ENCODE results near the gene BMP8B.
"Not testable (repeated sequence)": the region's sequence is repeated elsewhere in the genome, so short reads cannot be mapped to it uniquely, and the experiment has no call there.

Gene BMP8B

GRCh38 chr1:39822146-39822545, 33.5 kb upstream of the BMP8B start:
- TF ChIP-seq, protein P1, sequence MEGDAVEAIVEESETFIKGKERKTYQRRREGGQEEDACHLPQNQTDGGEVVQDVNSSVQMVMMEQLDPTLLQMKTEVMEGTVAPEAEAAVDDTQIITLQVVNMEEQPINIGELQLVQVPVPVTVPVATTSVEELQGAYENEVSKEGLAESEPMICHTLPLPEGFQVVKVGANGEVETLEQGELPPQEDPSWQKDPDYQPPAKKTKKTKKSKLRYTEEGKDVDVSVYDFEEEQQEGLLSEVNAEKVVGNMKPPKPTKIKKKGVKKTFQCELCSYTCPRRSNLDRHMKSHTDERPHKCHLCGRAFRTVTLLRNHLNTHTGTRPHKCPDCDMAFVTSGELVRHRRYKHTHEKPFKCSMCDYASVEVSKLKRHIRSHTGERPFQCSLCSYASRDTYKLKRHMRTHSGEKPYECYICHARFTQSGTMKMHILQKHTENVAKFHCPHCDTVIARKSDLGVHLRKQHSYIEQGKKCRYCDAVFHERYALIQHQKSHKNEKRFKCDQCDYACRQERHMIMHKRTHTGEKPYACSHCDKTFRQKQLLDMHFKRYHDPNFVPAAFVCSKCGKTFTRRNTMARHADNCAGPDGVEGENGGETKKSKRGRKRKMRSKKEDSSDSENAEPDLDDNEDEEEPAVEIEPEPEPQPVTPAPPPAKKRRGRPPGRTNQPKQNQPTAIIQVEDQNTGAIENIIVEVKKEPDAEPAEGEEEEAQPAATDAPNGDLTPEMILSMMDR (IDR thresholded peaks at IDR 0.05; ENCODE audit: low read depth, low read length): no peak
- H3K4me3 ChIP-seq (ENCODE audit: low read depth, low read length): no peak overlapping the region

- TF ChIP-seq, protein P1 (IDR thresholded peaks at IDR 0.05; ENCODE audit: low read depth, low read length): no peak
- no peak overlapping the region for H3K4me3 ChIP-seq (ENCODE audit: low read depth, low read length)
Measured at GRCh38 chr1:39819091-39819812, 30.6 kb upstream of the BMP8B start.

DNA sequence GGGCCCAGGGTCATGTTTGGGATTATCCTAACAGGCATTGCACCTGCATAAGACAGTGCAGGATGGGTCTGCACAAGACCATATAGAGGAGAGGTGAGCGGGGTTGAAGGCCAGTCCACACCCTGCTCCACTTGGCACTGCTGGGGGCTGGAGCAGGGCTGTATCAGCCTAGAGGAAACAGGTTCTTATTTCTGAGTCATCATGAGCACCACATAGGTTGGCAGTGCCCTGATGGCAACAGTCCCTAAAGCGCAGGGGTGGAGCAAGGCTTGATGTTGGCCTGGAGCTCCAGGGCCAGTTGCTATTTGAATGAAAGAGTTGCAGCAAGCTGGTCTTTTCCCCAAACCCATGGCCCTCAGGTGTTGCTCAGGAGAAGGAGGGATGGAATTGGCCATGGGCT, 29.8 kb upstream of the BMP8B start:
- no peak overlapping the region for H3K4me3 ChIP-seq (ENCODE audit: low read depth, low read length)
- TF ChIP-seq, protein P1 (IDR thresholded peaks at IDR 0.05; ENCODE audit: low read depth, low read length): no peak

DNA sequence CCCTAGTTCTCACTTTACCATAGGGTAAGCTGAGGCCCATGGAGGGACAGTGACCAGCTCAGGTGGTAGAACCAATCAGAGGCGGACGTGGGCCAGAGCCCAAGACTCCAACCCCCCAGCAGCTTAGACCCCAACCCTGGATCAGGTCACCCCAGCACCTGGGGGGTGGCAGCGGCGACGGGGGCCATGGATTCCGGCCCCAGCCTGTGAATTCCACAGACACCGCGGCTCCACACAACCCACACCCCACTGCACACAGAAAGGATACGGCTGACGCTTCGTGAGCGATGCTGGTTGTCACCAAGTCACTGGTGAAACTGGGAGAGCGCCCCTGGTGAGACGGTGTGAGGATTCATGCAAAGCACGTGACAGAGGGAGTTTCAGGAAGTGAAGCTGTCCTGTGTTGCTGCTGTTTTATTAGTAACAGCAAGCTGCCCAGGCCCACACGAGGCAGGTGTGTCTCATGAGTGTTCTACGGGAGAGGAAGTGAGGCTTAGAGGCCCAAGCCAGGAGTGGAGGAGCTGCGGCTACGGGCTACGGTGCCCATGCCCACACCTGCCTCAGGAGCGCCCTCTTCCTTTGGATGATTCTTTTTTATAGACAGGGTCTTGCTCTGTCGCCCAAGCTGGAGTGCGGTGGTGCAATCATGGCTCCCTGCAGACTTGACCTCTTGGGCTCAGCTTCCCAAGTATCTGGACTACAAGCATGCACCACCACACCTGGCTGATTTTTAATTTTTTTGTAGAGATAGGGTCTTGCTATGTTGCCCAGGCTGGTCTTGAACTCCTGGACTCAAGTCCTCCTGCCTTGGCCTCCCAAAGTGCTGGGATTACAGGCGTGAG, 28.6 kb upstream of the BMP8B start:
- H3K4me3 ChIP-seq (ENCODE audit: low read depth, low read length): not testable (repeated sequence)

- TF ChIP-seq, protein P1 (IDR thresholded peaks at IDR 0.05; ENCODE audit: low read depth, low read length): peak; percentile 80
- no peak overlapping the region for H3K4me3 ChIP-seq (ENCODE audit: low read depth, low read length)
Measured at GRCh38 chr1:39816415-39817090, 27.9 kb upstream of the BMP8B start.

DNA sequence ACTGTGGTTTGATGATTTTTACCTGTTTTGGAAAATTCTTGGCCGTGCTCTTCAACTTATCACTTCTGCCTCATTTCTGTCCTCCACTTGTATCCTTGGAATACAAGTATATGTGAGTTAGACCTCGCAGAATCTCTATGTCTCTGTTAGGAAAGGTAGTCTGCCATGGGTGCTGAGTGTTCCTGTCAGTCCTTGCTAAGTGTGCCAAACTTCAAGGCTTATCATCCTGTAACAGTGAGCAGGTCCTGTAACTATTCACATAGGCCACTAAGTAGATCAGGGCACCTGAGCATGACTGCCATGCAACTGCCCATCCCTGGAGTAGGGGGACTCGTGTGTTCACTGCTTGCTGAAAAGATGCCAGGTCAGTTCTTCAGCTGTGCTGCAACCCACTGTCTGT, 24.2 kb upstream of the BMP8B start:
- no peak overlapping the region for H3K4me3 ChIP-seq (ENCODE audit: low read depth, low read length)
- TF ChIP-seq, protein P1 (IDR thresholded peaks at IDR 0.05; ENCODE audit: low read depth, low read length): no peak

DNA sequence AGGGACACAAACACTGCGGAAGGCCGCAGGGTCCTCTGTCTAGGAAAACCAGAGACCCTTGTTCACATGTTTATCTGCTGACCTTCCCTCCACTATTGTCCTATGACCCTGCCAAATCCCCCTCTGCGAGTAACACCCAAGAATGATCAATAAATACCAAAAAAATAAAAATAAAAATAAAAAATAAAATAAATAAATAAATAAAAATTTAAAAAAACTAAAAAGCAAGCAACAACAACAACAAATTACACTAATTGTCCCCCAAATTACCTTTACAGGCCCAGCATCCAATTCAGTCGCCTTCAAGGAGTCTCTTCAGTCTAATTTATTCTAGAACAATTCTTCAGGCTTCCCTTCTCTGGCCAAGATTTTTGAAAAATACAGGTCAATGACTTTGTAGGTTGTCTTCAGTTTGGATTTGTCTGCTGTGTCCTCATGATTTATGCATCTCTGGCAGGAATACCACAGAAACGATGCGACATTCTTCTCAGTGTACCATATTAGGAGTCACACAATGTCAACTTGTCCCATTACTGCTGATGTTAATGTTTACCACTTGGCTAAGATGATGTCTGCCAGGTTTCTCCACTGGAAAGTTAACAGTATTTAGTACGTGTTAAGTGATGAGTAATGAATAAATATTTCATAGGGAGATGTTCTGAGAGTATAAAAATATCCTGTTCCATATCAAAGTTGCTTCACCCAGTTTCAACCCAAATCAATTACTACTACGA, 20.3 kb upstream of the BMP8B start:
- no peak overlapping the region for H3K4me3 ChIP-seq (ENCODE audit: low read depth, low read length)
- TF ChIP-seq, protein P1 (IDR thresholded peaks at IDR 0.05; ENCODE audit: low read depth, low read length): no peak

All from WI38 (cell line).